ENCODE measurements around the gene POLR2J3.
"Not testable (repeated sequence)": the region's sequence is repeated elsewhere in the genome, so short reads cannot be mapped to it uniquely, and the experiment has no call there.

POLR2J3 gene
- total RNA-seq, result 6.9 reads per million, percentile 25 among the genes with 10 or more reads in this experiment

DNA sequence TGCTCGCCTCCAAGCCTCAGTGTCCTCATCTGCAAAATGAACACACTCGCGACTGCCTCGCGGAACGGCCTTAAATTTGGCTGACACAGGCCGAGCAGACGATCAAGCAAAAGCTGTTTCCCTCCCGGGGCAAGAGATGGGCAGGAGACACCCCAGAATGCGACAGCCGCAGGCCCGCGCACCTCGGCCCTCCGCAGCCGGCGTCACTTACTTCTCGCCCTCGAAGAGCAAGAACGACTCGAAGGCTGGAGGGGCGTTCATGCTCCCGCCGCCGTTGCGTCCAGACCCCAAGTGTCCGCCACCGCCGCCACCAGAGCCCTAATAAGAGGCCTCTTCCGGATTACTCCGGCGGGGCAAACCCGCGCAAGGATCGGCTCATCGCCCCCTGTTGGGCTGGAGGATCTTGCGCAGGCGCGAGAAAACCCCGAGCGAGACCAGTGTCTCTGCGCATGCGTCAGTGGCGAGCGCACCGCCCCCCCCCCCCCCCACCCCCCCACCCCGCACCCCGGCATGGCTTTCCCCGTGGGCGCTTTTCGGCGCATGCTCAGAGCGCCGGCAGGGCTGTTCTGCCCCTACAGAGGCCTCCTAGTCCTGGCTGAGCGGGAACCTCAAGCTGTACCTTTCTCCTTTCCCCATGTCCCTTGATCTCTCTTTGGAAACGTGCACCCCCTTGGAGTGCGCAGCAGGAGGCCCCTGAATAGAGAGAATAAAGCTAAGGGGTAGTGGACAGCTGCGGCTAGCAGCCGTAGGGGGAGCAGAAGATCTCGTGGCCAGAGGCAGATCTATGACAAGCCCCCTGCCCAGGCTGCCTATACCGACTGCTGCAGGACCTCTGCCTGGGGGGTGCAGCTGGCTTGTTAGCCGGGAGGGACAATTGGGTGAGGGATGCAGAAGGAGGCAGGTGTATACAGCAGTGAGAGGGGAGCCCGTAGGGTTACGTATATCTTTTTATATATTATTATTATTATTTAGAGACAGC is at the start of gene POLR2J3:
Gene POLR2J3, minus strand, starts transcription at position 323 of the 979 bp plus-strand sequence. Its CDS starts 62 bp downstream, at position 261.
- peak; percentile 100 for DNase-seq

DNA sequence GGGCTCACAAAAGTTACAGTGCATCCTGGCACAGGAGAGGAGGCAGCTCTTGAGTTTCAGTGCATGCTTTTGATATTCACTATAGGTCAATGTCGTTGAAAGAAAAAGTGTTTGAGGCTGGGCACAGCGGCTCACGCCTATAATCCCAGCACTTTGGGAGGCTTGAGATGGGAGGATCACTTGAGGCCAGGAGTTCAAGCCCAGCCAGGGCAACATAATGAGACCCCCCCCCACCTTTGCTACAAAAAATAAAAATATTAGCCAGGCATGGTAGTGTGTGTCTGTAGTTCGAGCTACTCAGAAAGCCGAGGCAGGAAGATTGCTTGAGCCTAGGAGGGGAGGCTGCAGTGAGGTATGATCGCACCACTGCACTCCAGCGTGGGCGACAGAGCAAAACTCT is 45.7 kb upstream of the POLR2J3 start:
- not testable (repeated sequence) for DNase-seq

DNA sequence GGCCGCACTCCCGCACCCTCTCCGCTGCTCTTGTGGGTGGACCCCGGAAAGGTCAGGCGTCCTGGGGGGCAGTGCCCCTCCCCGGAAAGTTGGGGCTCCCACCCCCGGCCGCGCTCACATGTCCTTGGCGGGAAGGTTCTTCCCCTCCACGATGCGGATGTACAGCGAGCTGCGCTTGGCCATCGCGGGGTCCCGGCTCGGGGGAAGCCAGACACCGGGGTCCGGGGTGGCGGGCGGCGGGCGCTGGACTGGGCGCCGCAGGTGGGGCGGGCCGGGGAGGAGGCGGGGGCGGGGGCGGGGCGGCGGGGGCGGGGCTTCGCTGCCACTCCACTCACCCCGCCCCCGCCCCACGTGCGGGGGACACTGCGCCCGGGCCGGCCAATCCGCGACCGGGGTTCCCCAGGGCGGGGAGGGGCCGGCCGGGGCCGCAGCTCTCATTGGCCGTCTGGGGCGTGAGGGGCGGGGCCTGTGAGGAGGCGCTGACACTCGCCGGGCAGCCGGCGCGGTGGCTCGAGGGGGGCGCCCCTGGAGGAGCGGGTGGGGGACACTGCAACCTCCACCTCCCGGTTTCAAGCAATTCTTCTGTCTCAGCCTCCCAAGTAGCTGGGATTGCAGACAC is 44.2 kb upstream of the POLR2J3 start, which contains the start of gene RASA4:
Gene RASA4, minus strand, starts transcription at position 250 of the 619 bp plus-strand sequence. Its CDS starts 67 bp downstream, at position 183.
- DNase-seq, result peak; percentile 33

DNA sequence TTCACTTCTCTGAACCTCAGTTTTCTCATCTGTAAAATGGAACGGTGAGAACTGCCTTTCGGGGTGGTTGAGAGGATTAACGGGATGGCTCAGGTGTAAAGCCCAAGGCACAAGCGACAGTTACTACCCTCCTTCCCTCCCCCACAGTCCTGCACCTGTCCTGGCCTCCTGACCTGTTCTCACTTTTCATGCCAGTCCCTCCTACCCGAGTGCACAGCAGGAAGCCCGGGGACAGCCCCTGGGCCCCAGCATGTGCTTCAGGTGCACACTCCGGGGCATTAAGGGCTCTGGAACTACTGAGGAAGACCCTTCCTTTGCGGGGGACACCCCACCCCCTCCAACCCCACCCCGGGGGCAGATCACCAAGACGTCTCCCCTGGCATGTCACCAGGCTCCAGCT is 43.5 kb upstream of the POLR2J3 start:
- not testable (repeated sequence) for DNase-seq

DNA sequence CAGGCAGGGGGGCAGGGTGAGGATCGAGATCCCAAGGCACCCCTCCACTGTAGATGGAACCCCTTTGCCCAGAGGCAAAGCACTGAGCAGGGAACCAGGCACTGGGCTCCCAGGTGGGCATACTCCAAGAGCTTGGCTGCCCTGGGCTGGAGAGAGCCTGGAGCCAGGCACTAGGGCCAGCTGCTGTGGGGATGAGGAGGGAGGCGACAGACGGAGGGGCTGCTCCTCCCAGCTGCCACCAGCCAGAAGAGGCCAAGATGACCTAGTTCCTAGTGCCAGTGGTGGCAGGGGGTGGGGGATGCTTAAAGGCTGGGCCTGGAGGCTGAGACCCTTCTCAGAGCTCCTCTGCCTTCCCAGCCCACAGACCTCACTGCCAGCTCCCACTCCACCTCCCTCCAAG is 42.5 kb upstream of the POLR2J3 start:
- DNase-seq, result not testable (repeated sequence)

DNA sequence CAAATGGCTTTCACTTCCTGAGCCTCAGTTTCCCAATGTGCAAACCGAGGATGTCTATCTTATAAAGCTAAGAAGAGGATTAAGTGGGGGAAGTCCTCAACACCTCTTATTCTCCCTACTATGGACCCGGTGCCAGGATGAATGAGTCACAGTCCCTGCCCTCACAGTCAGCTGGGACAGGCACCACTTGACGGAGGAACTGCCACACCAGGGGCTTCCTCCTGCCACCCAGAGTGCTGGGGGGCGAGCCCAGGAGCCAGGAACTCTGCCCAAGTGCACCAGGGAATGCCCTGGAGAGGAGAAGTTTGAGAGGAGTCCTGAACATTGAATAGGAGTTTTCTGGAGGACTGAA is 41.9 kb upstream of the POLR2J3 start:
- DNase-seq, result not testable (repeated sequence)

DNA sequence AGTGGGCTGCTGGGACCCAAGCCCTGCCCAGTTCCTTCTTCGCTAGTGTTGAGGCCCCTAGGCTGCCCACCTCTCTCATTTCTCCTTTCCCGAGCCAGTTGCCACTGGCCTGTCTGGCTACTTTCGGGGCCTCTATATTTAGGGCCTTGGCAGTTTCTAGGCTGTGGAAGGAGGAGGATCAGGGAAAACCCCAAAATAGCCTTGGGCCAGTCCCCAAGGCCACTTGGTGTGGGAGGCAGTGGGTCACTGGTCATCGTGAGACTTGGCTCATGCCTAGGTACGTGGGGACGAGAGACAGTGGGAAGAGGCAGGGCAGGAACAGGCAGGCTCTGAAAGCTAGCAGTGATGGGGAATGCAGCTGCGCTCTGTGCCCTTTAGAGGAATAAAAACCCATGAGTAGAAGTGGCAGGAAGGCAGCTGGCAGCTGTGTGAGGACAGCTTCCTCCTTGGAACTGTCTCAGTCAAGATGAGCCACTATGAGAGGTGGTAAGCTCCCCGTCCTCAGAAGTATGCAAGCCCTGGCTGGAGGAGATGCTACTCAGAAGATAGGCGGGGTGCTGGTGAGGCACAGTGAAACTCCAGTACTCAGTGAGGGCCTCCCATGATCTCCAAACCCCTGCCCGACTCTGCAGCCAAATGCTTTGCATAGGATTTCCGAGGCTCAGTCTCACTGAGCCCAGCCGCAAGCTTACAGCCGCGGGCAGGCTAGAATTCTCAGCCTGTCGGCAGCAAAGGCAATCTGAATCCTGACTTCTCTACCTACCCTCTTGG is 41.4 kb upstream of the POLR2J3 start:
- DNase-seq, result not testable (repeated sequence)

DNA sequence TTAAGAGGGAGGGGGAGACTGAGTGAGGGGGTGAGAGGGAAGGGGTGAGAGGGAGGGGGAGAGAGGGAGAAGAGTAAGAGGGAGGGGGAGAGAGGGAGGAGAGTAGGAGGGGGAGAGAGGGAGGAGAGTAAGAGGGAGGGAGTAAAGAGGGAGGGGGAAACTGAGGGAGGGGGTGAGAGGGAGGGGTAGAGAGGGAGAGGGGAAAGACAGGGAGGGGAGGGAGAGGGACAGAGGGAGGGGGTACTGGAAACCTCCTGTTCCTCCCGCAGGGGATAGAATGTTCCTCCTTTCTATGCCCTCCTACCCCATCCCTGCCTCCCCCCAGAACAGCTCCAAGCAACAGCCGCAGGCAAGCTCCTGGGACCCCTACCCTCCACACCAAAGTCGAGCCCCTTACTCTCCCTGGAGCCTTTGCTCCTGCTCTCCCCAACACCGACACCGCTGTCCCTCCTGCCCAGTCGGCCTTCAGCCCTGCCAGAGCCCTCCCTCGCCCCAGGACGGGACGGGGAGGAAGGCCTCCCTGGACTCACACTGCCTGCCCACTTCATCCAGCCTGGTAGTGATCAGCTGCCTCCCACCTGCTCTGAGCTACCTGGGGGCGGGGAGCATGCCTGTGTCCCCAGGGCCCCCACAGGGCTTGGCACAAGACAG is 39.4 kb upstream of the POLR2J3 start:
- peak; percentile 2 for DNase-seq

DNA sequence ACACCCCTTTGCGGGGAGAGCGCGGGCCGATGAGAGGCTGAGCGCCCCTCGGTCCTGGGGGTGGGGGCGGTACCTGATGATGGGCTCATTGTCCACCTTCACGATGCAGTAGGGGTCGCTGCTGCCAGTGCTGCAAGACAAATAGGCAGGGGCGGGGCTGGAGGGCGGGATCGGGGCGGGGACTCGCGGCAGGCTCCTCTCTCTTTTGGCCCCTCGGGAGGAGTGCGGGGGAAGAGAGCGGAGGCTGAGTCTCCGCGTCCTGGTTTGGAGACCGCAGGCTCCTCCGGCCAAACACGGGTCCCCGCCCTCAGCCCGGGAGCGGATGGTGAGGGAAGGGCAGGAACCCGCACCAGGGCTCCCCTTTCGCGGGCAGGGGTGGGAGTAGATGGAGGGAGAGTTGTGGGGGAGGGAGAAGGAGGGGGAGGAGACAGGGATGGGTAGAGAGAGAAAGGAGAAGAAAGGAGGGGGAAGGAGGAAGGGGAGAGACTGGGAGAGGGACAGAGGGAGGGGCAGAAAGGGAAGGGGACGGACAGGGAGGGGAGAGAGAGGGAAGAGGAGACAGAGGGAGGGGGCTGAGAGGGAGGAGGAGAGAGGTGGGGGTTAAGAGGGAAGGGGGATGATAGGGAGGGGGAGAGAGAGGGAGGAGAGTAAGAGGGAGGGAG is 38.8 kb upstream of the POLR2J3 start:
- not testable (repeated sequence) for DNase-seq

DNA sequence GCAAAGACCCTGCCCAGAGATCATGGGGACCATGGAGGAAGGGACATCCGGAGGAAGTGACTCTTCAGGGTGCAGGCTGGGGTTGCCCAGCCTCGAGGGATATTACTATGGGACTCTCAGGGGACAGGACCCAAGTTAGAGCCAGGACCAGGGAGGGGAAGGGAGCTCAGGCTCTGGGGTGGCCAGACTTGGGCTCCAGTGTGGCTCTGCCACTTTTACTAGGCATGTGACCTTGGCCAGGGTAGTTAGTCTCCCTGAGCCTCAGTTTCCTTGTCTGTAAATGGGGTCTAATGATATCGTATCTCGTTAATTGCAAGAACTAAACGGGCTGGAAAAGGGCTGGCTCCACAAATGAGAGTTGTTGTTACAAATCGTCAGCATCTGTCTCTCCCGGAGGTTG is 38.1 kb upstream of the POLR2J3 start:
- not testable (repeated sequence) for DNase-seq

DNA sequence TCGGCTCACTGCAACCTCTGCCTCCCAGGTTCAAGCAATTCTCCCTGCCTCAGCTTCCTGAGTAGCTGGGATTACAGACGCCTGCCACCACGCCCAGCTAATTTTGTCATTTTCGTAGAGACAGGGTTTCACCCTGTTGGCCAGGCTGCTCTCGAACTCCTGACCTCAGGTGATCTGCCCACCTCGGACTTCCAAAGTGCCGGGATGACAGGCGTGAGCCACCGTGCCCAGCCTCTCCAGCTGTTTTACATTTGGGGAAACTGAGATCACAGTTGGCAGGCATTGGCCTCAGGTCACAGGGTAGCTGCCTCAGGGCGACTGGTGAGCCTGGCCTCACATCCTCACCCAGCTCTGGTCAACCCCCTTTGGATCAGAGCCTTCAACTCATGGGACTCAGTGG is 37.4 kb upstream of the POLR2J3 start:
- not testable (repeated sequence) for DNase-seq

DNA sequence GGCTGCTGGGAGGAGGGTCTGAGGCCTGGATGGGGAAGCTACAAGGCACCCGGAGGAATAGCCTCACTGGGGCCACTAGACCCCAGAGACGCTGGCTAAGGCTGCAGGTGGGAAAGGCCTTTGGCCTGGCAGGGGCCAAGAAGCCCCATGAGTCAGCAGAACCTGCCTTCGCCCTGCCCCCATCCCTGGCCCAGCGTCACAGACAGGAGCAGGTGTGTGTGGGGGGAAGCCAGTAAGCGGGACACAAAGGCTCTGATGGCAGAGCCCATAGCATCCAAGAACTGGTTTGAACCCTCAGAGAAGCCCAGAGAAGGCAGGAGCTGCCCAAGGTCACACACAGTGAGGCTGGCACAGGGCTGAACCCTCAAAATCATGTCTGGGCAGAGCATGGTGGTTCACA is 34.5 kb upstream of the POLR2J3 start:
- not testable (repeated sequence) for DNase-seq

DNA sequence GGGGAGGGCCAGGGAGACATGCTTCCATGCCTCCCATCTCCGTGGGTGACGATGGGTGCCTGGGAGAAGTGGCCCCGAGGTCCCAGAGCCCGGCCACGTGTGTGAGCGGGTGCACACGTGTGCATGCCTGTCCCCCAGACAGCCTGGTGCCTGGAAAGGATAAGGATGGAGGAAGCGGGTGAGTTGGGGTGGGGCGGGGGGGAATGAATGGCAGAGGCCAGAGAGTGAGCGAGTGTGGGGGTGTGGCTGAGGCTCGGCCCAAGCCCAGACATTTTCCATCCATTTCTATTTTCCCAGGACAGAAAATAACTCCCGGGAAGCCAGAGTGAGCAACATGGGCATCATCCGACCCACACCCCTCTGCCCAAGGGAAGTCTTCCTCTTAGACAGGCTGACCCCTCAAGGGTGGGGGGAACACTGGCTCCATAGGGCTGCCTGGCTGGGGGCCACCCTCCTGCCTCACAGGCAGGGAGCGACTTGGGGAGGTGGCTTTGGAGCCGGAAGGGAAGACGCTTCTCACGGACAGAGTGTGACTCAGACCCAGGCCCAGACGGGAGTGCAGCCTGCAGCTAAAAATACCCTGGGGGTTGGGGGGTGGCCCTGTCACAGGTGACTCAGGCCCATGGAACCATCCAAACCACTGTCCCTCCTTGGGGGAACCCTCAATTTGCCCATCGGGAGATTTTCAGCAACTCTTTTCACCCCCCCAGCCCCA is 32.2 kb upstream of the POLR2J3 start:
- DNase-seq, result not testable (repeated sequence)

DNA sequence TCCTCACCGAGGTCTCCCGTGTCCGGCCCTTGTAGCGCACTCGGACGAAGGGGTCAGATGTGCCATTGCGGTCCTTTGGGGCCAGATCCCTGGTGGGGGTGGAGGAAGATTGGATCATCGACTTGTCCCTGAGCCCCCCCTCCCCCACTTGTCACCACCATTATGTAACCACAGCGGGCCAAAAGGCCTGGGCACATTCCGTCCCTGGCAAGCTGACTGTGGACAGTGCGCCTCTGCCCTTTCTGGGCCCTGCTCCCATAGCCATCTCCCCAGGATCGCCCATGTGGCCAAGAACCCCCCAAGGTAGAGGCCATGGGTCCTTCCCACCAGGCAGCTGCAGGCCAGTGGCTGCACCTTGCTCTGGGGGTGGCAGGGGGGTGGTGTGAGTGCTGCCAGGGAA is 29.9 kb upstream of the POLR2J3 start:
- not testable (repeated sequence) for DNase-seq

DNA sequence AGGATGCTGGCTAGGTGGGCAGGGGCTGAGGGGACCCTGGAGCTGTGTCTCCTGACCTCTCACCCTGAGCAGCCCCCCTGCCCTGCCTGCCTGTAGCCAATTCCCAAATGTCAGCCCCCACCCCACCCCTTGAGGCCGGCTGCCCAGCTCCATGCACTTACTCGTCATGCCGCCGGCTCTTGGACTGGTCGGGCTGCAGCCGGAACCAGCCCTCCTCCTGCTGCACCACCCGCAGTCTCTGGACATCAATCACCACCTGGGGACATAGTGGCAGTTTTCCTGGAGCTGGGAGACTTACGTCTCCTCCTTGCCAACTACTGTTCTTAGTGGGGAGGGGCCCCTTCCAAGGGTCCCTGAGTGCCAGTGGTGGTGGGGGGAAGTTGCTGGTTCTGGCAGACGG is 27.3 kb upstream of the POLR2J3 start:
- DNase-seq, result not testable (repeated sequence)

DNA sequence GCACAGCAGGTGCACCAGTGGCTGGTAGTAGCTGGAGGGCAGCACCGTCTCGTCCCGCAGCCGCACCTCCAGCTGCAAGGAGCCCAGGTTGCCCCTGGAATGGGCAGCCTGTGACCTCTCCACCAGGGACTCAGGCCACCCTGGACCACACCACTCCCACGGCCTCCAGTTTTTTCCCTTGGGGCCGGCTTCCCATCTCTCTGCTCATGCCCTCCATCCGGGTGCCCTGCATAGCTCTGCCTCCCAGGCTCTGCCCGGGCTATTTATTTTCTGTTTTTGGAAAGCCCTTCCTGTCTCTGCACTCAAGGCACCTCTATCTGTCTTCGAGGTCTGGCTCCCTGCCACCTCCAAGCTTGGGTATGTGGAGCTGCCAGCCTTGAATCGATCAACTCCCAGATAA is 23.7 kb upstream of the POLR2J3 start:
- DNase-seq, result not testable (repeated sequence)

DNA sequence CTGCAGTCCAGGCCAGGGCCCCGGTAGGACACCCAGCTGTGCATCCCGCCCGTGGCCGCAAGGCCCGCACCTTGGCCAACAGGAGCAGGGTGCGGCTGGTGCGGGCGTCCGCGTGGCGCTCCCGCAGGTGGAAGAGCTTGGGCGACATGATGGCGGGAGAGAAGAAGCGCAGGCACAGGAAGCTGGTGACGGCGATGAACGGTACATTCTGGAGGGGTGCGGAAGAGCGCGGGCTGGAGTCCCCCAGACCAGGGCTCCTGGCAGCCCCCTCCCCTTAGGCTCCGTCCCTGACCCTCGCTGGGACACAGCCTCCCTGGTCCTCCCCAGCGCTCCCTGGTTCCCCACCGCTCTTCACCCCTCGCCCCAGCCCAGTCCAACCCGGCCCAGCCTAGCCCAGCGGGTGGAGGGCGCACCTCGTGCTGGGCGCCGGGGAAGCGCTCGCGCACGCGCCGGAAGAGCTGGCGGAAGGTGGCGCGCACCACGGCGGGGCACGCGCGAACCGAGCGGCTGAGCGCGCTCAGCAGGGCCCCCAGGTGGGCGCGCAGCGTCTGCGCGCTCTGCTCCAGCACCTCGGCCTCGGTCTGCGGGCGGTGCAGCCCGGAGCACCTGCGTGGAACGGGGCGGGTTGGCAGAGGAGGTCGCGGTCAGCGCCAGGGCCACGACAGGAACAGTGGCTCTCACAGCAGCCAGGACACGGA is 21.4 kb upstream of the POLR2J3 start:
- not testable (repeated sequence) for DNase-seq

DNA sequence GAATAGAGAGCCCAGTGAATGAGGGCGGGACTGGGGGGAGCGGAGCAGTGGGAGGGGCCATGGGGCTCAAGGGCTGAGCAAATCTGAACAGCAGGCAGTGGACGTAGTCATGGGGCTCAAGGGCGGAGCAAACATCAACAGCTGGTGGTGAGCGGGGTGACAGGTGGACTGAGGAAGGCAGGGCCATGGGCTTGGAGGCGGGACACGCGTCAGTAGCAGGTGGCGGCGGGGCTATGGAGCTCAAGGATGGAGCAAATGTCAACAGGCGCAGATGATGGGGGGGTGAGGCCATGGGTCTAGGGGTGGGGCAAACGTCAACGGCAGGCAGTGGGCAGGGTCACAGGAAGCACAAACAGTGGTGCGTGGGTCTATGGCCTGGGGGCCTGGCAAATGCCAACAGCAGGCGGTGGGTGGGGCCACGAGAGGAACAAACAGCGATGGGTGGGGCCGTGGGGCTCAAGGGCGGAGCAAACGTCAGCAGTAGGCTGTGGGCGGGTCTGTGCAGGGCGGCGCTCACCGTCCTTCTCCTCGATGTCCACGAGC is 20.2 kb upstream of the POLR2J3 start:
- peak; percentile 33 for DNase-seq

DNA sequence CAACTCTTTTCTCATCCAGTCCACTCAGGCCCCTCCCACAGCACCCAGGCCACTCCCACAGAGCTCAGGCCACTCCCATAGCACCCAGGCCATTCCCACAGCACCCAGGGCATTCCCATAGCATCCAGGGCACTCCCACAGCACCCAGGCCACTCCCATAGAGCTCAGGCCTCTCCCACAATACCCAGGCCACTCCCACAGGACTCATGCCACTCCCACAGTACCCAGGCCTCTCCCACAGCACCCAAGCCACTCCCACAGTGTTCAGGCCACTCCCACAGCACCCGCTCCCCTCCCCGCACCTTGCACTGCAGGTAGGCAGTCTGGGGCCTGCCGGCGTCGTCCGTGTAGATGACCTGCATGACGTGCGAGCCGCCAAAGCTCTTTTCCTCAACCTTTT is 17.5 kb upstream of the POLR2J3 start:
- not testable (repeated sequence) for DNase-seq

DNA sequence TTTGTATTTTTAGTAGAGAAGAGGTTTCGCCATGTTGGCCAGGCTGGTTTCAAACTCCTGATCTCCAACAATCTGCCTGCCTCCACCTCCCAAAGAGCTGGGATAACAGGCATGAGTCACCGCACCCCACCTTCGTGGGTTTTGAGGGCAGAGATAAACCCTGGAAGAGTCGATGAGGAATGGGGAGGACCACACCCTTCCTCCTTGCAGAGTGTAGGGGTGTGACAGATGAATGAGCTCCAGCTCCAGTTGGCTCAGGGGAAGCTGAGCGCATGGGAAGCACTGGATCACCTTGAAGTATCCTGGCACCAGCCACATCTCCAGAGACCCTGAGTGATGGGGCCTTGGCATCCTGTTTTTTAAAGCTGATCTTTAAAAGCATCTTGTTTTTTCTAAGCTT is 11.1 kb upstream of the POLR2J3 start:
- not testable (repeated sequence) for DNase-seq

Data from effector CD4-positive, alpha-beta T cell (primary cell).